ENCODE data around the gene BRCC3.
A peak's percentile ranks its signal among the peaks of the same experiment; 100 is the strongest.

Gene BRCC3

GRCh38 chrX:155065035-155065734 is 6.1 kb upstream of the BRCC3 start:
- peaks cover 0 to 18% (median 0%) of the 10 kb centered on the region in 4 donors for H3K4me1 ChIP-seq
- intact Hi-C loops (cut with DNase I; ENCODE audit: low total_unique reads) = no loop called here
- no peaks in the 10 kb centered on the region for H3K9me3 ChIP-seq
- TF ChIP-seq, protein P1, sequence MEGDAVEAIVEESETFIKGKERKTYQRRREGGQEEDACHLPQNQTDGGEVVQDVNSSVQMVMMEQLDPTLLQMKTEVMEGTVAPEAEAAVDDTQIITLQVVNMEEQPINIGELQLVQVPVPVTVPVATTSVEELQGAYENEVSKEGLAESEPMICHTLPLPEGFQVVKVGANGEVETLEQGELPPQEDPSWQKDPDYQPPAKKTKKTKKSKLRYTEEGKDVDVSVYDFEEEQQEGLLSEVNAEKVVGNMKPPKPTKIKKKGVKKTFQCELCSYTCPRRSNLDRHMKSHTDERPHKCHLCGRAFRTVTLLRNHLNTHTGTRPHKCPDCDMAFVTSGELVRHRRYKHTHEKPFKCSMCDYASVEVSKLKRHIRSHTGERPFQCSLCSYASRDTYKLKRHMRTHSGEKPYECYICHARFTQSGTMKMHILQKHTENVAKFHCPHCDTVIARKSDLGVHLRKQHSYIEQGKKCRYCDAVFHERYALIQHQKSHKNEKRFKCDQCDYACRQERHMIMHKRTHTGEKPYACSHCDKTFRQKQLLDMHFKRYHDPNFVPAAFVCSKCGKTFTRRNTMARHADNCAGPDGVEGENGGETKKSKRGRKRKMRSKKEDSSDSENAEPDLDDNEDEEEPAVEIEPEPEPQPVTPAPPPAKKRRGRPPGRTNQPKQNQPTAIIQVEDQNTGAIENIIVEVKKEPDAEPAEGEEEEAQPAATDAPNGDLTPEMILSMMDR (IDR thresholded peaks at IDR 0.05) = no peak
- H3K27me3 ChIP-seq = no peaks in the 10 kb centered on the region
- H3K36me3 ChIP-seq = no peaks in the 10 kb centered on the region
- DNase-seq = no peak
- no peak overlapping the region for H3K4me3 ChIP-seq
- H3K27ac ChIP-seq = no peak overlapping the region

DNA sequence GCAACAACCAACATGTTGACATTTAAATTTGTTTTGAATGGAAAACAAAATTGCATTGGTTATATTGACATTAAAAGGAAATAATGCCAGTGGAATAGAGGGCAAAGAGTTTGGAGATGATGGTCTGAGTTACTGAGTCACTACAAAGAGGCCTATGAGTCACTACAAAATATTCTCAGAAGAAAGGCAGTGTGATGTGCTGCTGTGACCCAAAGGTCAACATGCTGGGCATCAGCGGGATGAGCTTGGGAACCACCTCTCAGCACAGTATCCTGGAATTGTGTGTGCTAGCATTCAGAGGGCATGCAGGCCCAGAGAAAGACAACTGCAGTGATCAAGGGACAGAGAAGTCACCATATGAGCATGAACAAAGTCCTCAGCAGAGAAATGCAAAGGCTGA is 3.1 kb upstream of the BRCC3 start:
- TF ChIP-seq, protein P1 (IDR thresholded peaks at IDR 0.05) = no peak
- Histone ChIP-seq H3K36me3 (no peaks in the 10 kb centered on the region), H3K9me3 (no peaks in the 10 kb centered on the region), H3K27me3 (no peaks in the 10 kb centered on the region), H3K4me3 (no peak overlapping the region), H3K4me1 (peaks cover 0 to 23% (median 0%) of the 10 kb centered on the region in 4 donors), H3K27ac (no peak overlapping the region)
- DNase-seq = no peak
- intact Hi-C loops (cut with DNase I; ENCODE audit: low total_unique reads) = no loop called here

DNA sequence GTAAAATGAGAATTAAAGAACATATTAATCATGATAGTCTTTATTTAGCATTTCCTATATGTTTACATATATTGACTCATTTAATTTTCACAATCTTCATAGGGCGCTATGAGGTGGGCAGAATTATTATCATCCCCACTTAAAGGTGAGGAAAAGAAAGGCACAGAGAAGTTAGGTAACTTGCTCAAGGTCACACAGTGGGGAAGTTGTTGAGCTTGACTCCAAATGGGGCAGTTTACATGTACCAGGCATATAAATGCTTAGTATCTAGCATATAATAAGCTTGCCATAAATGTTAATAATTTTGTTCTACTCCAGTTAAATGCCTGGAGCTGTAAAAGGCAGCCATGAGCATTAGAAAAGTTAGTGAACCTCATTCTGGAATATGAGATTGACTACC is 1.9 kb upstream of the BRCC3 start:
- Histone ChIP-seq H3K27ac (no peak overlapping the region), H3K36me3 (no peaks in the 10 kb centered on the region), H3K27me3 (no peaks in the 10 kb centered on the region), H3K4me1 (peaks cover 0 to 23% (median 0%) of the 10 kb centered on the region in 4 donors), H3K4me3 (peak overlapping the region; percentile 61 to 65), H3K9me3 (no peaks in the 10 kb centered on the region)
- DNase-seq = no peak
- intact Hi-C loops (cut with DNase I; ENCODE audit: low total_unique reads) = no loop called here
- TF ChIP-seq, protein P1 (IDR thresholded peaks at IDR 0.05) = no peak

- no peaks in the 10 kb centered on the region for H3K9me3 ChIP-seq
- DNase-seq = no peak
- intact Hi-C loops (cut with DNase I; ENCODE audit: low total_unique reads) = no loop called here
- H3K36me3 ChIP-seq = no peaks in the 10 kb centered on the region
- TF ChIP-seq, protein P1 (IDR thresholded peaks at IDR 0.05) = no peak
- peak overlapping the region; percentile 82 to 92 for H3K27ac ChIP-seq
- H3K4me1 ChIP-seq = peaks cover 0 to 23% (median 0%) of the 10 kb centered on the region in 4 donors
- peak overlapping the region; percentile 61 to 65 for H3K4me3 ChIP-seq
- no peaks in the 10 kb centered on the region for H3K27me3 ChIP-seq
Measured at GRCh38 chrX:155070038-155070437, 1.3 kb upstream of the BRCC3 start.

GRCh38 chrX:155070663-155070974 is 689 bp upstream of the BRCC3 start:
- Histone ChIP-seq H3K9me3 (no peaks in the 10 kb centered on the region), H3K4me1 (peaks cover 0 to 23% (median 0%) of the 10 kb centered on the region in 4 donors), H3K36me3 (no peaks in the 10 kb centered on the region), H3K27ac (peak overlapping the region; percentile 82 to 92), H3K4me3 (peak overlapping the region; percentile 61 to 65), H3K27me3 (no peaks in the 10 kb centered on the region)
- TF ChIP-seq, protein P1 (IDR thresholded peaks at IDR 0.05) = no peak
- intact Hi-C loops (cut with DNase I; ENCODE audit: low total_unique reads) = no loop called here
- DNase-seq = no peak
